MM.1S (cell line): Measurements from ENCODE around the gene RNF227.

Experiments used
- CTCF ChIP-seq: fragments of 300-600 bp; sonication (generic); IDR thresholded peaks from 2 replicates; pipeline ENCODE4 v1.5.1; 2016; ENCODE audit warnings: antibody characterized with exemption, low read length, mixed read lengths
- EZH2 ChIP-seq: fragments of 300-600 bp; sonication (generic); optimal IDR thresholded peaks from 2 replicates; pipeline ENCODE3; 2017; ENCODE audit warnings: low read depth, mild to moderate bottlenecking, antibody characterized with exemption, low read length, mixed read lengths
- EZH2phosphoT487 ChIP-seq: fragments of 300-600 bp; sonication (generic); IDR thresholded peaks from 2 replicates; pipeline ENCODE4 v1.6.1; 2018; ENCODE audit warnings: antibody characterized with exemption, low read length

GRCh38 chr17:7955414-7956227 lies 39.5 kb upstream of the RNF227 start:
- no peak for TF ChIP-seq CTCF
- no peak for TF ChIP-seq EZH2phosphoT487
- no peak for TF ChIP-seq EZH2
